LNCAP (cell line): ENCODE results near the gene DAAM2.

Source experiments
- TF ChIP-seq, protein P1 (sequence below): fragments of 450-650 bp; IDR thresholded peaks from 2 replicates; pipeline ENCODE4 v1.5.1; 2017; ENCODE audit warnings: mild to moderate bottlenecking

Gene DAAM2

DNA sequence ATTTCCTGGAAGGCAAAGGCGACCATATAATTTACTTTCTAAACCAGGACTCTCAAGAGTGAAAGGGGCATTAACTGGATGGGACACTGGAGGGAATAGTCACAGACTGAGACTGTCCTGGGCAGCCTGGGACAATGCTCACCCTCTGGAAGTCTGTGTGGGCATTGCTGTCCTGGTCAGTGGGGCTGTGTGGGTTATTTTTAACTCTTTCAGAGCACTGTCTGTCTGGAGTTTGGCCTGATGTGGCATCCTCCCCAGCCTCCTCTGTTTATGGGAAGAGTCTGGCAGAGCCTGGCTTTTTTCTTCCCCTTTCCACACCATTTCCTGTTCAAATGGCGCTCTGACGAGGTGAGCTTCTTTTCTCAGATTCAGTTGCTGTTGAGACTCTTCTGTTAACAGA is 11.7 kb downstream of the DAAM2 start:
- TF ChIP-seq, protein P1, sequence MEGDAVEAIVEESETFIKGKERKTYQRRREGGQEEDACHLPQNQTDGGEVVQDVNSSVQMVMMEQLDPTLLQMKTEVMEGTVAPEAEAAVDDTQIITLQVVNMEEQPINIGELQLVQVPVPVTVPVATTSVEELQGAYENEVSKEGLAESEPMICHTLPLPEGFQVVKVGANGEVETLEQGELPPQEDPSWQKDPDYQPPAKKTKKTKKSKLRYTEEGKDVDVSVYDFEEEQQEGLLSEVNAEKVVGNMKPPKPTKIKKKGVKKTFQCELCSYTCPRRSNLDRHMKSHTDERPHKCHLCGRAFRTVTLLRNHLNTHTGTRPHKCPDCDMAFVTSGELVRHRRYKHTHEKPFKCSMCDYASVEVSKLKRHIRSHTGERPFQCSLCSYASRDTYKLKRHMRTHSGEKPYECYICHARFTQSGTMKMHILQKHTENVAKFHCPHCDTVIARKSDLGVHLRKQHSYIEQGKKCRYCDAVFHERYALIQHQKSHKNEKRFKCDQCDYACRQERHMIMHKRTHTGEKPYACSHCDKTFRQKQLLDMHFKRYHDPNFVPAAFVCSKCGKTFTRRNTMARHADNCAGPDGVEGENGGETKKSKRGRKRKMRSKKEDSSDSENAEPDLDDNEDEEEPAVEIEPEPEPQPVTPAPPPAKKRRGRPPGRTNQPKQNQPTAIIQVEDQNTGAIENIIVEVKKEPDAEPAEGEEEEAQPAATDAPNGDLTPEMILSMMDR, result no peak

DNA sequence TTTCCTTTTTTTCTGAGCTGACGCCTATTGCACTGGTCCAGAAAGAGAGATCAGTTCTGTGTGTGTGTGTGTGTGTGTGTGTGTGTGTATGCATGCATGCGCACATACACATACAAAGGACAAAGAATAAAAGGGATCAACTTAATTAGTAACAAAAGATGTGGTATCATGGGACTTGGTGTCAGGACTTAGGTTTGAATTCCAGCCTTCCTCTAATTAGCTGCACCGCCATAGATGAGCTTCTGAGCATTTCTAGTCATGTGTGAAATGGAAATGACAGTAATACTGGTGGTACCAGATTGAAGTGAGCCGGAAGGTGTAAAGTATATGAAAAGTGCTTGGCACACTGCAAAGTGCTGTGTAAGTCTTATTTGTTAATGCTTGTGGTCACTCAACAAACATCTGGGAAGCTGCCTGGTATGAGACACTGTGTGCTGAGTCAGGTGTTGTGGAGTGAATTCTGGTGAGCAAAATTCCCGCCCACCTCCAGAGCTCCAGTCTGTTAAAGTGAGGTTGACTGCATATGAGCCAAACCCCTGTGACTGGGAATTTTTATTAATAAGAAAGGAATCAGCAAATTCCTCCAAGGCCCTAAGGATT is 12.4 kb downstream of the DAAM2 start:
- TF ChIP-seq, protein P1, result no peak

DNA sequence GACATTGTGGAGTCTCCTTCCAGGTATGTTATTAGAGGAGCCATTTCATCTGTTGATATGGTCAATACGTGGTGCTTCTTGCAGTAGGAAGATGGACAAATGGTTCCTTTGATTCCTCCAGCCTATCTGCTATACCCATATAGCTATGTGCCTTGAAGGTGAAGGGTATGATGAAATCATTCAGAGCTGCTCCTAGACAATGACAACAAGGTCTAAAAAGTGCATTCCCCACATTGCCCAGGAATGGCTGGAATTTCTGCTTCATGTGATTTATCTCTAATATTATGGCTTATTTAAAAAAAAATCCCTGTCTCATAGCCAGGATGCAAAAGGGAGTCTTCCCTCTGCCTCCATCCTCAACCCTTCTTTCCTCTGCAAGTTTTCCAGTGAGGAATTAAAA is 14.1 kb downstream of the DAAM2 start:
- TF ChIP-seq, protein P1, result no peak

DNA sequence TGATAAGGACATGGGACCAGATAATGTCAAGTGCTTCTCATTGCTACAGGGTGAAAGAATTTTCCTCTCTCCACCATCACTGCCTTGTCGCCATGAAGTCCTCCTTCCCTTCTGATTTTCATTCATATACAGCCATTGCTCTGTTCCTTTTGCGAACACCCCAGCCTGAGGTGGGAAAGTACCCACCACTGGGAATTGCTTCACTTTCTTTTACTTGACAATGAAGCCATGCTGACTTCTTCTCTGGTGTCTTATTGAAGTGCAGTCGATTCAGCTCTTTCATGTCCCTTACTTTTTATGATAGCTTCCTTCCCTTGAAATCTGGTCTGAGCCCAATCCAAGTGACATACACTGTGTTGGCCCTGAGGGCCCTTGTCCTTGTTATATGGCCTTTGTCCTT is 16.2 kb downstream of the DAAM2 start:
- TF ChIP-seq, protein P1, result no peak

DNA sequence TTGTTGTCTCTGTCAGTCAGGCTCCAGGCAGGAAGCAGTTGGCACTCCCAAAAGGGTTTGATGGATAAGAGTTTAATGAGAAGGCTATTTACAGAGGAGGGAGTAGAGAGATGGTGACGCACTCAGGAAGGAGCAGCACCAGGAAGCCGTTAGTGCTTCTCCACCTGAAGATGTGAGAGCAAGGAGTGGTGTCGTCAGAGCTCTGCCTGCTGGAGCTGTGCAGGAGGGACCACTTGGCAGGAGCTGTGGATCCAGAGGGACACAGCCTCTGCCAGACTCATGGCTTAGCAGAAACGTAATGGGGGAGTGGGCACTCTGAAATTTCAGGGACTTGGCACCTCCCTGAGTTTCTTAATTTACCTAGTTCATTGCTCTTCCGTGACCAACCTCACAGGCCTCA is 16.8 kb downstream of the DAAM2 start:
- TF ChIP-seq, protein P1, result no peak

DNA sequence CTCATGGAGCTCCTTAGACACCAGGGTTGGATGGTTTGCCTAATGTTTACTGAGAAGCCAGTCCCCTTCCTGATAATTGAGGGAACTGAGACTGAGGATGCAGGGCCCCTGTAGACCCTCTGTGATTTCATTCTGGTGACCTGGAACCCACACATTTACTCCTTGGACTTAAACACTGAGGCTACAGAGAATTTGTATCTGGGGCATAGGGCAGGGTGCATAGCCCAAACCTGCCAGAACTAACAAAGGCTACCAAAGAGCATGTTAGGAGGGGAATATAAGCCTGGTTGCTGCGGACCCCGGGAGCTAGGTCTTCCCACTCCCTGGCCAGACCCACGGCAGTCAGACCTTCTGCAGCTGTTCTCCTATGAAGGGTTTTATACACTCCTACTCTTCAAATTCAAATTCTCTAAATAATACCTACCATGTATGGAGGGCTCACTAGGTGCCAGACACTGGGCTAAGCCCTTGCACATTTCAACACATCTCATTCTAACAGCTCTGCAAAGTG is 19.7 kb downstream of the DAAM2 start:
- TF ChIP-seq, protein P1, result no peak

DNA sequence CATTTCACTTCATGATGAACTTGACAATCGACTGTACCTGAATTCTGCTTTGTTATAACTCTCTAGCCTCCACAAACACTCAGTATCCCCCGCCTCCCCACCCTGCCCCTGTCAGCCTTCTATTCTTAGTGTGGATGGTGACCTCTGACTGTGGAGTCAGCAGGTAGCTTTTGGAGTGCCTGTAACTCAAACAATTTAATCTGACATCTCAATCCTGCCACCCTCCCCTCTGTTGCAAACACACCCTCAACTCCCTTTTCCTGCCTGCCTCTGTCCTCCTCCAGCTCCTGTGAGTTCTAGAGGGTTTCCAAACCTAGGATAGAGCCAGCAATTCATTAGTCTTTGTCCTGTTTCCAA is 20.3 kb downstream of the DAAM2 start:
- TF ChIP-seq, protein P1, result no peak
